ENCODE measurements around the gene MED27.

MED27 gene

DNA sequence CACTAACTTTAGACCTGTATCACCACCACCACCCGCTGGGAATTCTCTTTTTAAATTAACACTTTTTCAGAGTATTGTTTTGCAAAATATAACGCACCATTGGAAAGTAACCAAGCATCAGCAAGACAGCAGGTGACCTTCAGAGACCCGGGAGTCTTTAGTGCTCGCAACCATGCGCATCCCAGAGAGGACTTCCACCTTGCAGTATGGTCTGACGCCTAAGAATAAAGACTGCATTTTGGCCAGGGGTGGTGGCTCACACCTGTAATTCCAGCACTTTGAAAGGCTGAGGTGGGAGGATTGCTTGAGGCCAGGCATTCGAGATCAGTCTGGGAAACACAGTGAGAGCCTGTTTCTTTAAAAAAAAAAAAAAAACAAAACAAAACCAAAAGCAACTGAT, 113.8 kb downstream of the MED27 start:
- H3K9me3 ChIP-seq (ENCODE audit: control insufficient read depth, insufficient read depth, low read depth, low read length) = no peaks in the 10 kb centered on the region
- peaks cover 6% of the 10 kb centered on the region for H3K4me1 ChIP-seq (ENCODE audit: control insufficient read depth, insufficient read depth, low read length)
- no peak overlapping the region for H3K27ac ChIP-seq (ENCODE audit: extremely low read depth, low read depth, low read length)
- CTCF ChIA-PET = interaction anchor here (1.8 kb wide), 1 partner anchor 270 kb away, joined by 5 read pairs; no protein-coding TSS in a partner anchor
- no peak overlapping the region for H3K4me3 ChIP-seq (ENCODE audit: low read depth, low read length)
- POLR2A ChIA-PET = no interaction called here
- TF ChIP-seq, protein P1, sequence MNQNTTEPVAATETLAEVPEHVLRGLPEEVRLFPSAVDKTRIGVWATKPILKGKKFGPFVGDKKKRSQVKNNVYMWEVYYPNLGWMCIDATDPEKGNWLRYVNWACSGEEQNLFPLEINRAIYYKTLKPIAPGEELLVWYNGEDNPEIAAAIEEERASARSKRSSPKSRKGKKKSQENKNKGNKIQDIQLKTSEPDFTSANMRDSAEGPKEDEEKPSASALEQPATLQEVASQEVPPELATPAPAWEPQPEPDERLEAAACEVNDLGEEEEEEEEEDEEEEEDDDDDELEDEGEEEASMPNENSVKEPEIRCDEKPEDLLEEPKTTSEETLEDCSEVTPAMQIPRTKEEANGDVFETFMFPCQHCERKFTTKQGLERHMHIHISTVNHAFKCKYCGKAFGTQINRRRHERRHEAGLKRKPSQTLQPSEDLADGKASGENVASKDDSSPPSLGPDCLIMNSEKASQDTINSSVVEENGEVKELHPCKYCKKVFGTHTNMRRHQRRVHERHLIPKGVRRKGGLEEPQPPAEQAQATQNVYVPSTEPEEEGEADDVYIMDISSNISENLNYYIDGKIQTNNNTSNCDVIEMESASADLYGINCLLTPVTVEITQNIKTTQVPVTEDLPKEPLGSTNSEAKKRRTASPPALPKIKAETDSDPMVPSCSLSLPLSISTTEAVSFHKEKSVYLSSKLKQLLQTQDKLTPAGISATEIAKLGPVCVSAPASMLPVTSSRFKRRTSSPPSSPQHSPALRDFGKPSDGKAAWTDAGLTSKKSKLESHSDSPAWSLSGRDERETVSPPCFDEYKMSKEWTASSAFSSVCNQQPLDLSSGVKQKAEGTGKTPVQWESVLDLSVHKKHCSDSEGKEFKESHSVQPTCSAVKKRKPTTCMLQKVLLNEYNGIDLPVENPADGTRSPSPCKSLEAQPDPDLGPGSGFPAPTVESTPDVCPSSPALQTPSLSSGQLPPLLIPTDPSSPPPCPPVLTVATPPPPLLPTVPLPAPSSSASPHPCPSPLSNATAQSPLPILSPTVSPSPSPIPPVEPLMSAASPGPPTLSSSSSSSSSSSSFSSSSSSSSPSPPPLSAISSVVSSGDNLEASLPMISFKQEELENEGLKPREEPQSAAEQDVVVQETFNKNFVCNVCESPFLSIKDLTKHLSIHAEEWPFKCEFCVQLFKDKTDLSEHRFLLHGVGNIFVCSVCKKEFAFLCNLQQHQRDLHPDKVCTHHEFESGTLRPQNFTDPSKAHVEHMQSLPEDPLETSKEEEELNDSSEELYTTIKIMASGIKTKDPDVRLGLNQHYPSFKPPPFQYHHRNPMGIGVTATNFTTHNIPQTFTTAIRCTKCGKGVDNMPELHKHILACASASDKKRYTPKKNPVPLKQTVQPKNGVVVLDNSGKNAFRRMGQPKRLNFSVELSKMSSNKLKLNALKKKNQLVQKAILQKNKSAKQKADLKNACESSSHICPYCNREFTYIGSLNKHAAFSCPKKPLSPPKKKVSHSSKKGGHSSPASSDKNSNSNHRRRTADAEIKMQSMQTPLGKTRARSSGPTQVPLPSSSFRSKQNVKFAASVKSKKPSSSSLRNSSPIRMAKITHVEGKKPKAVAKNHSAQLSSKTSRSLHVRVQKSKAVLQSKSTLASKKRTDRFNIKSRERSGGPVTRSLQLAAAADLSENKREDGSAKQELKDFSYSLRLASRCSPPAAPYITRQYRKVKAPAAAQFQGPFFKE (tag by site-specific recombination; IDR thresholded peaks at IDR 0.05; ENCODE audit: borderline replicate concordance) = no peak
- TF ChIP-seq ZNF626 (tag by site-specific recombination; IDR thresholded peaks at IDR 0.05) (no peak), ZNF114 (tag by site-specific recombination; IDR thresholded peaks at IDR 0.05) (no peak), ZNF223 (tag by site-specific recombination; IDR thresholded peaks at IDR 0.05) (no peak), GFI1B (tag by site-specific recombination; IDR thresholded peaks at IDR 0.05) (no peak), ZNF112 (tag by site-specific recombination; IDR thresholded peaks at IDR 0.05) (no peak)
- no peaks in the 10 kb centered on the region for H3K36me3 ChIP-seq (ENCODE audit: control insufficient read depth in 2 of 2, insufficient read depth in 1 of 2, low read length in 2 of 2)

DNA sequence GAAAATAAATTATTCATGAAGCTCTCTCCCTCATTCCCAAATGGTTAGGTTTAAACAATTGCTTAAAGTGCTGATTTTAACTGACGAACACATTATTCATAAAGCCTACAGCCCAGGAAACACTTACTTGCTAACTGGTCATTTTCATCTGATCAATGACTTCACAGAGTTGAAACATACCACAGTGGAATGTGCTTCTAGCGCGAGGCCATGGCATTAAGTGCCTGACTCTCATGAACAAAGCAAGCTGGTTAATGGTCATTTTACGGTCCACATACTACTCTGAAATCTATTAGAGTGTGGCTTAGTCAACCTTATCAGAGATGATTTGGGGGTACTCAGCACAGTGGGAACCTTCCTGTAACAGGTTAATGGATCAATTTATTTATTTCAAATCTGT, 114.6 kb downstream of the MED27 start:
- no peaks in the 10 kb centered on the region for H3K36me3 ChIP-seq (ENCODE audit: control insufficient read depth in 2 of 2, insufficient read depth in 1 of 2, low read length in 2 of 2)
- POLR2A ChIA-PET = no interaction called here
- H3K4me3 ChIP-seq (ENCODE audit: low read depth, low read length) = no peak overlapping the region
- no peak overlapping the region for H3K27ac ChIP-seq (ENCODE audit: extremely low read depth, low read depth, low read length)
- peaks cover 6% of the 10 kb centered on the region for H3K4me1 ChIP-seq (ENCODE audit: control insufficient read depth, insufficient read depth, low read length)
- no peaks in the 10 kb centered on the region for H3K9me3 ChIP-seq (ENCODE audit: control insufficient read depth, insufficient read depth, low read depth, low read length)
- CTCF ChIA-PET = interaction anchor here (0.6 to 1.8 kb wide), 2 partner anchors 271 to 986 kb away, joined by 3 to 5 read pairs; no protein-coding TSS in a partner anchor
- TF ChIP-seq ZNF501 (tag by site-specific recombination; IDR thresholded peaks at IDR 0.05) (no peak), ZNF530 (tag by site-specific recombination; IDR thresholded peaks at IDR 0.05; ENCODE audit: low read depth) (no peak), ZBTB48 (tag by site-specific recombination; IDR thresholded peaks at IDR 0.05) (no peak), ZNF19 (tag by site-specific recombination; IDR thresholded peaks at IDR 0.05; ENCODE audit: low read depth) (no peak), KLF9 (tag by site-specific recombination; IDR thresholded peaks at IDR 0.05; ENCODE audit: low read depth) (no peak), ZNF792 (tag by site-specific recombination; IDR thresholded peaks at IDR 0.05) (no peak), REPIN1 (tag by site-specific recombination; IDR thresholded peaks at IDR 0.05; ENCODE audit: low read depth) (no peak), ZNF221 (tag by site-specific recombination; IDR thresholded peaks at IDR 0.05; ENCODE audit: borderline replicate concordance) (no peak), ZNF558 (tag by site-specific recombination; IDR thresholded peaks at IDR 0.05) (no peak), ZNF10 (tag by site-specific recombination; IDR thresholded peaks at IDR 0.05) (no peak), ZNF302 (tag by site-specific recombination; IDR thresholded peaks at IDR 0.05; ENCODE audit: low read depth) (no peak), EGR2 (tag by site-specific recombination; IDR thresholded peaks at IDR 0.05; ENCODE audit: low read depth) (no peak), ZNF548 (tag by site-specific recombination; IDR thresholded peaks at IDR 0.05) (no peak), ZNF768 (tag by site-specific recombination; IDR thresholded peaks at IDR 0.05) (no peak), RBAK (tag by site-specific recombination; IDR thresholded peaks at IDR 0.05) (no peak), ZNF423 (tag by site-specific recombination; IDR thresholded peaks at IDR 0.05) (no peak), ZNF660 (tag by site-specific recombination; IDR thresholded peaks at IDR 0.05) (no peak)
- TF ChIP-seq, protein P2, sequence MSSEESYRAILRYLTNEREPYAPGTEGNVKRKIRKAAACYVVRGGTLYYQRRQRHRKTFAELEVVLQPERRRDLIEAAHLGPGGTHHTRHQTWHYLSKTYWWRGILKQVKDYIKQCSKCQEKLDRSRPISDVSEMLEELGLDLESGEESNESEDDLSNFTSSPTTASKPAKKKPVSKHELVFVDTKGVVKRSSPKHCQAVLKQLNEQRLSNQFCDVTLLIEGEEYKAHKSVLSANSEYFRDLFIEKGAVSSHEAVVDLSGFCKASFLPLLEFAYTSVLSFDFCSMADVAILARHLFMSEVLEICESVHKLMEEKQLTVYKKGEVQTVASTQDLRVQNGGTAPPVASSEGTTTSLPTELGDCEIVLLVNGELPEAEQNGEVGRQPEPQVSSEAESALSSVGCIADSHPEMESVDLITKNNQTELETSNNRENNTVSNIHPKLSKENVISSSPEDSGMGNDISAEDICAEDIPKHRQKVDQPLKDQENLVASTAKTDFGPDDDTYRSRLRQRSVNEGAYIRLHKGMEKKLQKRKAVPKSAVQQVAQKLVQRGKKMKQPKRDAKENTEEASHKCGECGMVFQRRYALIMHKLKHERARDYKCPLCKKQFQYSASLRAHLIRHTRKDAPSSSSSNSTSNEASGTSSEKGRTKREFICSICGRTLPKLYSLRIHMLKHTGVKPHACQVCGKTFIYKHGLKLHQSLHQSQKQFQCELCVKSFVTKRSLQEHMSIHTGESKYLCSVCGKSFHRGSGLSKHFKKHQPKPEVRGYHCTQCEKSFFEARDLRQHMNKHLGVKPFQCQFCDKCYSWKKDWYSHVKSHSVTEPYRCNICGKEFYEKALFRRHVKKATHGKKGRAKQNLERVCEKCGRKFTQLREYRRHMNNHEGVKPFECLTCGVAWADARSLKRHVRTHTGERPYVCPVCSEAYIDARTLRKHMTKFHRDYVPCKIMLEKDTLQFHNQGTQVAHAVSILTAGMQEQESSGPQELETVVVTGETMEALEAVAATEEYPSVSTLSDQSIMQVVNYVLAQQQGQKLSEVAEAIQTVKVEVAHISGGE (tag by site-specific recombination; conservative IDR thresholded peaks at IDR 0.05; ENCODE audit: low read depth) = no peak
- TF ChIP-seq, protein P3, sequence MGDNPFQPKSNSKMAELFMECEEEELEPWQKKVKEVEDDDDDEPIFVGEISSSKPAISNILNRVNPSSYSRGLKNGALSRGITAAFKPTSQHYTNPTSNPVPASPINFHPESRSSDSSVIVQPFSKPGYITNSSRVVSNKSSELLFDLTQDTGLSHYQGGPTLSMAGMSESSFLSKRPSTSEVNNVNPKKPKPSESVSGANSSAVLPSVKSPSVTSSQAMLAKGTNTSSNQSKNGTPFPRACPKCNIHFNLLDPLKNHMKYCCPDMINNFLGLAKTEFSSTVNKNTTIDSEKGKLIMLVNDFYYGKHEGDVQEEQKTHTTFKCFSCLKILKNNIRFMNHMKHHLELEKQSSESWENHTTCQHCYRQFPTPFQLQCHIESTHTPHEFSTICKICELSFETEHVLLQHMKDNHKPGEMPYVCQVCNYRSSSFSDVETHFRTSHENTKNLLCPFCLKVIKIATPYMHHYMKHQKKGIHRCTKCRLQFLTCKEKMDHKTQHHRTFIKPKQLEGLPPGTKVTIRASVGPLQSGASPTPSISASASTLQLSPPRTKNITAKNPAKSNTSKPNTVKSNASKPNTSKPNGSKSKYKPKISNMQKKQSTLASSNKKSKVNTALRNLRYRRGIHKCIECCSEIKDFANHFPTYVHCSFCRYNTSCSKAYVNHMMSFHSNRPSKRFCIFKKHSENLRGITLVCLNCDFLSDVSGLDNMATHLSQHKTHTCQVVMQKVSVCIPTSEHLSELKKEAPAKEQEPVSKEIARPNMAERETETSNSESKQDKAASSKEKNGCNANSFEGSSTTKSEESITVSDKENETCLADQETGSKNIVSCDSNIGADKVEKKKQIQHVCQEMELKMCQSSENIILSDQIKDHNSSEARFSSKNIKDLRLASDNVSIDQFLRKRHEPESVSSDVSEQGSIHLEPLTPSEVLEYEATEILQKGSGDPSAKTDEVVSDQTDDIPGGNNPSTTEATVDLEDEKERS (tag by site-specific recombination; IDR thresholded peaks at IDR 0.05) = no peak

Data from HEK293 (cell line).